GM12873 (cell line): ENCODE results near the gene CCNO.

Experiments used
- CTCF ChIP-seq: IDR thresholded peaks from 2 replicates; pipeline ENCODE4 v1.5.1; 2012; ENCODE audit warnings: low read depth, mild to moderate bottlenecking, moderate library complexity, low read length, control low read depth; ENCODE audit not compliant: insufficient read depth; ENCODE audit errors: missing control alignments

The CCNO gene

GRCh38 chr5:55188656-55189540 lies 44.5 kb downstream of the CCNO start:
- TF ChIP-seq CTCF = no peak

GRCh38 chr5:55187370-55187769 lies 46.0 kb downstream of the CCNO start:
- peak; percentile 21 for TF ChIP-seq CTCF
